Measurements from ENCODE around the gene CA11.

- TF ChIP-seq CTCF (IDR thresholded peaks at IDR 0.05) (no peak), POLR2AphosphoS5 (IDR thresholded peaks at IDR 0.05) (no peak)
Measured at GRCh38 chr19:48674216-48674809, 28.3 kb upstream of the CA11 start.
